Calu3 (cell line): ENCODE data around the gene WFIKKN1. TPM values are rescaled to one million over a fixed set of nuclear protein-coding genes. Genes with fewer than 3 reads are reported as not detected.

Experiments used
- BruUV-seq: library from RNA; stranded (reverse); fragments of 400-500 nt; replicated peaks from 2 replicates; lab custom pipeline; 2021; lab: Mats Ljungman, UMichigan
- CTCF ChIA-PET: fragments of 300-600 bp; sonication (Branson Sonifier 250); formaldehyde crosslinking; loops from one replicate; lab custom pipeline; 2022; ENCODE audit warnings: antibody characterized with exemption; lab: Charles Lee
- DNase-seq: peaks from one replicate; pipeline ENCODE4 v3.0.0; 2022
- H3K27ac Mint-ChIP-seq: one replicate; pipeline ENCODE4 v1.8.0; 2022; ENCODE audit warnings: mixed read lengths; ENCODE audit not compliant: unreplicated experiment
- H3K27me3 Mint-ChIP-seq: one replicate; pipeline ENCODE4 v1.8.0; 2022; ENCODE audit warnings: mixed read lengths; ENCODE audit not compliant: unreplicated experiment
- H3K36me3 Mint-ChIP-seq: one replicate; pipeline ENCODE4 v1.8.0; 2022; ENCODE audit warnings: mild to moderate bottlenecking, moderate library complexity, mixed read lengths; ENCODE audit not compliant: insufficient read depth, unreplicated experiment
- H3K4me1 Mint-ChIP-seq: one replicate; pipeline ENCODE4 v1.8.0; 2022; ENCODE audit warnings: mild to moderate bottlenecking, low read depth, mixed read lengths; ENCODE audit not compliant: unreplicated experiment
- H3K4me3 Mint-ChIP-seq: one replicate; pipeline ENCODE4 v1.8.0; 2022; ENCODE audit warnings: mild to moderate bottlenecking, low read depth, moderate library complexity, mixed read lengths; ENCODE audit not compliant: unreplicated experiment
- H3K9me3 Mint-ChIP-seq: one replicate; pipeline ENCODE4 v1.8.0; 2022; ENCODE audit warnings: low read depth, mixed read lengths; ENCODE audit not compliant: unreplicated experiment
- CTCF ChIP-seq: fragments of 200-600 bp; IDR thresholded peaks from one replicate; pipeline ENCODE4 v1.8.0; 2022; ENCODE audit warnings: antibody characterized with exemption; ENCODE audit not compliant: unreplicated experiment
- intact Hi-C: fragments of 100-400 bp; cut with micrococcal nuclease; formaldehyde crosslinking; loops from one replicate; pipeline ENCODE4 v1.10.0; 2022; ENCODE audit not compliant: unreplicated experiment
- total RNA-seq: library from RNA; stranded (reverse); gene quantifications from 2 replicates; pipeline ENCODE4 v1.2.3, GENCODE V29; 2022

WFIKKN1 gene
- total RNA-seq, 1 experiment from 2014 or later: 0.90 TPM

GRCh38 chr16:616733-617586 lies 13.8 kb upstream of the WFIKKN1 start:
- Mint-ChIP-seq H3K27ac (no peak overlapping the region), H3K9me3 (no peaks in the 10 kb centered on the region), H3K36me3 (peaks cover 21% of the 10 kb centered on the region), H3K4me3 (no peak overlapping the region), H3K27me3 (no peaks in the 10 kb centered on the region), H3K4me1 (no peaks in the 10 kb centered on the region)
- TF ChIP-seq CTCF: no peak
- intact Hi-C loops: no loop called here
- DNase-seq: no peak
- no TSS peak for BruUV-seq
- CTCF ChIA-PET: no interaction called here

GRCh38 chr16:617855-618254 lies 12.9 kb upstream of the WFIKKN1 start:
- no TSS peak for BruUV-seq
- no peak for TF ChIP-seq CTCF
- H3K4me1 Mint-ChIP-seq: no peaks in the 10 kb centered on the region
- H3K36me3 Mint-ChIP-seq: peaks cover 21% of the 10 kb centered on the region
- intact Hi-C loops: no loop called here
- no peak for DNase-seq
- CTCF ChIA-PET: no interaction called here
- H3K9me3 Mint-ChIP-seq: no peaks in the 10 kb centered on the region
- no peaks in the 10 kb centered on the region for H3K27me3 Mint-ChIP-seq
- no peak overlapping the region for H3K27ac Mint-ChIP-seq
- H3K4me3 Mint-ChIP-seq: no peak overlapping the region

GRCh38 chr16:619476-620100 lies 11.2 kb upstream of the WFIKKN1 start:
- Mint-ChIP-seq H3K4me3 (no peak overlapping the region), H3K36me3 (peaks cover 18% of the 10 kb centered on the region), H3K27me3 (no peaks in the 10 kb centered on the region), H3K9me3 (no peaks in the 10 kb centered on the region), H3K4me1 (no peaks in the 10 kb centered on the region), H3K27ac (no peak overlapping the region)
- intact Hi-C loops: no loop called here
- no TSS peak for BruUV-seq
- no peak for DNase-seq
- CTCF ChIA-PET: no interaction called here
- no peak for TF ChIP-seq CTCF

GRCh38 chr16:620700-621525 lies 9.9 kb upstream of the WFIKKN1 start:
- no peaks in the 10 kb centered on the region for H3K27me3 Mint-ChIP-seq
- no peaks in the 10 kb centered on the region for H3K4me1 Mint-ChIP-seq
- intact Hi-C loops: no loop called here
- no peak overlapping the region for H3K27ac Mint-ChIP-seq
- no peak overlapping the region for H3K4me3 Mint-ChIP-seq
- CTCF ChIA-PET: no interaction called here
- H3K36me3 Mint-ChIP-seq: peaks cover 13% of the 10 kb centered on the region
- no TSS peak for BruUV-seq
- no peak for DNase-seq
- H3K9me3 Mint-ChIP-seq: no peaks in the 10 kb centered on the region
- no peak for TF ChIP-seq CTCF
